GM23338 (cell line): ENCODE results near the gene NUDT16L1. TPM values are rescaled to one million over a fixed set of nuclear protein-coding genes. Genes with fewer than 3 reads are reported as not detected.

Source experiments
- ATAC-seq: fragments of 200-7000 bp; cut with Tn5 transposase; 3 replicates; pipeline ENCODE4 v1.9.1; 2020
- DNase-seq: peaks from one replicate; pipeline ENCODE4 v3.0.0-alpha.2; 2015; ENCODE audit warnings: low spot score
- H2AFZ ChIP-seq: fragments of 200-600 bp; sonication (generic); 2 replicates; pipeline ENCODE4 v1.8.0; 2016; ENCODE audit warnings: antibody characterized with exemption, mild to moderate bottlenecking, moderate library complexity
- H3F3A ChIP-seq: fragments of 200-600 bp; sonication (generic); replicated peaks from 2 replicates; pipeline ENCODE4 v1.8.0; 2017; ENCODE audit warnings: antibody characterized with exemption, mixed run types, low read depth
- H3K27ac ChIP-seq: fragments of 200-600 bp; sonication (generic); 2 replicates; pipeline ENCODE4 v1.6.1; 2016; ENCODE audit warnings: low read depth
- H3K27me3 ChIP-seq: fragments of 200-600 bp; sonication (generic); 2 replicates; pipeline ENCODE4 v1.8.0; 2016; ENCODE audit warnings: mild to moderate bottlenecking, mixed run types, moderate library complexity; ENCODE audit not compliant: insufficient read depth
- H3K36me3 ChIP-seq: fragments of 200-600 bp; sonication (generic); 2 replicates; pipeline ENCODE4 v1.8.0; 2016; ENCODE audit warnings: mild to moderate bottlenecking; ENCODE audit not compliant: insufficient read depth
- H3K4me1 ChIP-seq: fragments of 200-600 bp; sonication (generic); 2 replicates; pipeline ENCODE4 v1.8.0; 2016; ENCODE audit warnings: mild to moderate bottlenecking, moderate library complexity; ENCODE audit not compliant: insufficient read depth
- H3K4me2 ChIP-seq: fragments of 200-600 bp; sonication (generic); 2 replicates; pipeline ENCODE4 v1.7.1; 2017; ENCODE audit warnings: mixed run types
- H3K4me3 ChIP-seq: fragments of 200-600 bp; sonication (generic); 2 replicates; pipeline ENCODE4 v1.6.1; 2016; ENCODE audit warnings: mixed run types
- H3K79me2 ChIP-seq: fragments of 200-600 bp; sonication (generic); replicated peaks from 2 replicates; pipeline ENCODE4 v1.8.0; 2017; ENCODE audit warnings: mild to moderate bottlenecking; ENCODE audit not compliant: insufficient read depth
- H3K9me2 ChIP-seq: fragments of 200-600 bp; sonication (generic); 2 replicates; pipeline ENCODE4 v1.8.0; 2017; ENCODE audit not compliant: insufficient read depth
- H4K20me1 ChIP-seq: fragments of 200-600 bp; sonication (generic); replicated peaks from 2 replicates; pipeline ENCODE4 v1.8.0; 2017; ENCODE audit warnings: mild to moderate bottlenecking; ENCODE audit not compliant: insufficient read depth
- H3K27ac Mint-ChIP-seq: 2 replicates; pipeline ENCODE4 v1.8.0; 2020; ENCODE audit warnings: inconsistent platforms, mild to moderate bottlenecking, moderate library complexity, mixed read lengths
- H3K27me3 Mint-ChIP-seq: 3 replicates; pipeline ENCODE4 v1.8.0; 2022; ENCODE audit warnings: low read depth, mild to moderate bottlenecking, moderate library complexity, mixed read lengths, inconsistent platforms; ENCODE audit not compliant: insufficient read depth, poor library complexity
- H3K36me3 Mint-ChIP-seq: 3 replicates; pipeline ENCODE4 v1.8.0; 2021; ENCODE audit warnings: low read depth, mild to moderate bottlenecking, inconsistent platforms, moderate library complexity, mixed read lengths
- H3K4me1 Mint-ChIP-seq: 3 replicates; pipeline ENCODE4 v1.8.0; 2020; ENCODE audit warnings: mild to moderate bottlenecking, inconsistent platforms, mixed read lengths
- H3K4me3 Mint-ChIP-seq: 3 replicates; pipeline ENCODE4 v1.8.0; 2021; ENCODE audit warnings: moderate library complexity, mild to moderate bottlenecking, inconsistent platforms, mixed read lengths
- H3K9me3 Mint-ChIP-seq: 3 replicates; pipeline ENCODE4 v1.8.0; 2020; ENCODE audit warnings: moderate library complexity, mild to moderate bottlenecking, inconsistent platforms, mixed read lengths
- EZH2phosphoT487 ChIP-seq: fragments of 200-600 bp; sonication (generic); IDR thresholded peaks from one replicate; pipeline ENCODE4 v1.8.1; 2018; ENCODE audit warnings: antibody characterized with exemption; ENCODE audit not compliant: unreplicated experiment
- POLR2AphosphoS5 ChIP-seq: IDR thresholded peaks from 2 replicates; pipeline ENCODE4 v1.6.1; 2016; ENCODE audit warnings: antibody characterized with exemption, low read depth
- ZNF331 ChIP-seq: fragments of 250-450 bp; sonication (Bioruptor Pico); IDR thresholded peaks from 2 replicates; pipeline ENCODE4 v1.5.0; 2020; ENCODE audit warnings: low read depth, mild to moderate bottlenecking, moderate library complexity
- ZNF462 ChIP-seq: fragments of 250-450 bp; sonication (Bioruptor Pico); IDR thresholded peaks from 2 replicates; pipeline ENCODE4 v1.5.0; 2020; ENCODE audit warnings: mild to moderate bottlenecking, moderate library complexity
- polyA plus RNA-seq: library from polyadenylated mRNA; unstranded; fragments of >200 nt; fragmentation: Nextera tagmentation; extraction: Ambion mirVana; gene quantifications from 2 replicates; pipeline ENCODE4 v1.2.1, GENCODE V29; 2016
- total RNA-seq: library from RNA; depleted of rRNA; stranded (reverse); fragments of >200 nt; shearing (Covaris generic); gene quantifications from 2 replicates; pipeline ENCODE4 v1.2.3, GENCODE V29; 2014
- TF ChIP-seq, protein P1 (sequence below): IDR thresholded peaks from one replicate; pipeline ENCODE4 v1.6.1; 2018; ENCODE audit warnings: antibody characterized with exemption; ENCODE audit not compliant: unreplicated experiment

NUDT16L1 gene
- total and polyA plus RNA-seq, 2 experiments from 2014 or later: 37.1 to 80.4 TPM

GRCh38 chr16:4699046-4699556 lies 5.7 kb downstream of the NUDT16L1 start (continued):
- TF ChIP-seq, protein P1, sequence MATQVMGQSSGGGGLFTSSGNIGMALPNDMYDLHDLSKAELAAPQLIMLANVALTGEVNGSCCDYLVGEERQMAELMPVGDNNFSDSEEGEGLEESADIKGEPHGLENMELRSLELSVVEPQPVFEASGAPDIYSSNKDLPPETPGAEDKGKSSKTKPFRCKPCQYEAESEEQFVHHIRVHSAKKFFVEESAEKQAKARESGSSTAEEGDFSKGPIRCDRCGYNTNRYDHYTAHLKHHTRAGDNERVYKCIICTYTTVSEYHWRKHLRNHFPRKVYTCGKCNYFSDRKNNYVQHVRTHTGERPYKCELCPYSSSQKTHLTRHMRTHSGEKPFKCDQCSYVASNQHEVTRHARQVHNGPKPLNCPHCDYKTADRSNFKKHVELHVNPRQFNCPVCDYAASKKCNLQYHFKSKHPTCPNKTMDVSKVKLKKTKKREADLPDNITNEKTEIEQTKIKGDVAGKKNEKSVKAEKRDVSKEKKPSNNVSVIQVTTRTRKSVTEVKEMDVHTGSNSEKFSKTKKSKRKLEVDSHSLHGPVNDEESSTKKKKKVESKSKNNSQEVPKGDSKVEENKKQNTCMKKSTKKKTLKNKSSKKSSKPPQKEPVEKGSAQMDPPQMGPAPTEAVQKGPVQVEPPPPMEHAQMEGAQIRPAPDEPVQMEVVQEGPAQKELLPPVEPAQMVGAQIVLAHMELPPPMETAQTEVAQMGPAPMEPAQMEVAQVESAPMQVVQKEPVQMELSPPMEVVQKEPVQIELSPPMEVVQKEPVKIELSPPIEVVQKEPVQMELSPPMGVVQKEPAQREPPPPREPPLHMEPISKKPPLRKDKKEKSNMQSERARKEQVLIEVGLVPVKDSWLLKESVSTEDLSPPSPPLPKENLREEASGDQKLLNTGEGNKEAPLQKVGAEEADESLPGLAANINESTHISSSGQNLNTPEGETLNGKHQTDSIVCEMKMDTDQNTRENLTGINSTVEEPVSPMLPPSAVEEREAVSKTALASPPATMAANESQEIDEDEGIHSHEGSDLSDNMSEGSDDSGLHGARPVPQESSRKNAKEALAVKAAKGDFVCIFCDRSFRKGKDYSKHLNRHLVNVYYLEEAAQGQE: no peak
- no peak for TF ChIP-seq ZNF462 (CRISPR knock-in tag)

- Histone ChIP-seq H3K4me3 (no peak overlapping the region), H3K27me3 (no peaks in the 10 kb centered on the region), H4K20me1 (peaks cover 3% of the 10 kb centered on the region), H3K79me2 (no peaks in the 10 kb centered on the region), H3F3A (peaks cover 5% of the 10 kb centered on the region), H3K9me2 (no peaks in the 10 kb centered on the region), H3K4me2 (no peak overlapping the region), H3K4me1 (no peaks in the 10 kb centered on the region), H2AFZ (no peak overlapping the region), H3K36me3 (peaks cover 15% of the 10 kb centered on the region), H3K27ac (no peak overlapping the region)
- TF ChIP-seq POLR2AphosphoS5: no peak
- TF ChIP-seq EZH2phosphoT487: no peak
- TF ChIP-seq ZNF331 (CRISPR knock-in tag): no peak
- Mint-ChIP-seq H3K27ac (no peak overlapping the region), H3K36me3 (peaks cover 51% of the 10 kb centered on the region), H3K4me1 (0 out of 3 replicates have a peak, but pooled peaks cover 1% of the 10 kb centered on the region), H3K4me3 (no peak overlapping the region), H3K9me3 (no peaks in the 10 kb centered on the region; the same call in 2 of the 3 replicates), H3K27me3 (peaks cover 7% of the 10 kb centered on the region)
- DNase-seq (no peak), ATAC-seq (no peak)
Observed at GRCh38 chr16:4700380-4700996, 7.1 kb downstream of the NUDT16L1 start.
